Measurements from ENCODE around the gene S100A7A. TPM values are rescaled to one million over a fixed set of nuclear protein-coding genes. Genes with fewer than 3 reads are reported as not detected.

S100A7A gene
- total RNA-seq, 1 experiment from 2014 or later, result not detected

- H3K4me1 Mint-ChIP-seq, result no peaks in the 10 kb centered on the region
- no peak for TF ChIP-seq ZNF281 (CRISPR knock-in tag; IDR thresholded peaks at IDR 0.05)
- no peak for DNase-seq (ENCODE audit: low spot score)
- no peak overlapping the region for H3K27ac Mint-ChIP-seq
- POLR2A ChIA-PET, result no interaction called here
- no peaks in the 10 kb centered on the region for H3K36me3 Mint-ChIP-seq
- CTCF ChIA-PET, result interaction anchor here (1.9 kb wide), 1 partner anchor 11 kb away, joined by 10 read pairs; no protein-coding TSS in a partner anchor
- H3K4me3 Mint-ChIP-seq, result no peak overlapping the region
- H3K9me3 Mint-ChIP-seq, result no peaks in the 10 kb centered on the region
- no peak for ATAC-seq
- H3K27me3 Mint-ChIP-seq (ENCODE audit: low read depth), result peaks cover 4% of the 10 kb centered on the region; the same call in 1 of the 2 replicates
Measured at GRCh38 chr1:153389401-153389800, 26.9 kb upstream of the S100A7A start.

GRCh38 chr1:153389973-153390879 lies 26.1 kb upstream of the S100A7A start:
- Mint-ChIP-seq H3K4me1 (no peaks in the 10 kb centered on the region), H3K27me3 (ENCODE audit: low read depth) (peaks cover 4% of the 10 kb centered on the region), H3K9me3 (no peaks in the 10 kb centered on the region), H3K4me3 (no peak overlapping the region), H3K36me3 (no peaks in the 10 kb centered on the region), H3K27ac (no peak overlapping the region)
- ChIA-PET POLR2A (no interaction called here), CTCF (interaction anchor here (0.8 to 5.7 kb wide), 5 partner anchors 10 to 182 kb away, joined by 3 to 34 read pairs (median 4); no protein-coding TSS in a partner anchor)
- DNase-seq (ENCODE audit: low spot score), result no peak
- no peak for ATAC-seq
- TF ChIP-seq NFYB (CRISPR knock-in tag; conservative IDR thresholded peaks at IDR 0.05; ENCODE audit: low read depth) (no peak), USF1 (CRISPR knock-in tag; IDR thresholded peaks at IDR 0.05) (no peak), MLX (CRISPR knock-in tag; IDR thresholded peaks at IDR 0.05) (no peak), TEAD1 (CRISPR knock-in tag; IDR thresholded peaks at IDR 0.05) (no peak), ZNF263 (CRISPR knock-in tag; IDR thresholded peaks at IDR 0.05; ENCODE audit: low read depth) (no peak), ZNF121 (CRISPR knock-in tag; IDR thresholded peaks at IDR 0.05) (no peak), FOXJ3 (CRISPR knock-in tag; IDR thresholded peaks at IDR 0.05; ENCODE audit: borderline replicate concordance) (no peak), ZNF396 (CRISPR knock-in tag; IDR thresholded peaks at IDR 0.05; ENCODE audit: borderline replicate concordance) (no peak), E2F5 (CRISPR knock-in tag; IDR thresholded peaks at IDR 0.05) (no peak), SP1 (CRISPR knock-in tag; conservative IDR thresholded peaks at IDR 0.05) (no peak), ZNF425 (CRISPR knock-in tag; conservative IDR thresholded peaks at IDR 0.05) (no peak)

Measured in WTC11 (cell line).